ENCODE measurements around the gene ACBD6. TPM values are rescaled to one million over a fixed set of nuclear protein-coding genes. Genes with fewer than 3 reads are reported as not detected.

ACBD6 gene
- total and polyA plus RNA-seq, 10 of the 15 experiments (the other 5 are each of a cell fraction or from before 2014, with no cell fraction given): 15.0 to 67.3 (median 55.0) TPM

- BruUV-seq (replicated peaks): no TSS peak
- RAD21 ChIA-PET (ENCODE audit: unreplicated experiment): no interaction called here
- Histone ChIP-seq H3K36me3 (ENCODE audit: control insufficient read depth in 2 of 2, insufficient read depth in 2 of 2, low read length in 1 of 2) (peaks cover 2 to 8% of the 10 kb centered on the region in 2 experiments; a peak in 2 of 4 replicates), H3K4me2 (ENCODE audit: control insufficient read depth, insufficient read depth) (no peak overlapping the region), H3K4me1 (ENCODE audit: control insufficient read depth, insufficient read depth, low read length) (no peaks in the 10 kb centered on the region), H3K27ac (ENCODE audit: control insufficient read depth, insufficient read depth) (no peak overlapping the region), H3K9me3 (replicated peaks; ENCODE audit: control insufficient read depth, insufficient read depth, low read length) (no peaks in the 10 kb centered on the region), H3K4me3 (no peak overlapping the region), H4K20me1 (ENCODE audit: control insufficient read depth, insufficient read depth) (no peaks in the 10 kb centered on the region), H3K9ac (ENCODE audit: control insufficient read depth, insufficient read depth, low read length) (no peak overlapping the region), H2AFZ (ENCODE audit: control insufficient read depth, low read depth, low read length) (no peak overlapping the region), H3K27me3 (replicated peaks in 1 of 2; ENCODE audit: control insufficient read depth in 2 of 2, insufficient read depth in 2 of 2, low read length in 1 of 2) (no peaks in the 10 kb centered on the region), H3K79me2 (ENCODE audit: control insufficient read depth, insufficient read depth, low read length) (no peaks in the 10 kb centered on the region)
- DNase-seq (ENCODE audit: low read depth, low spot score) (no peak), FAIRE-seq (no peak), ATAC-seq (no peak)
- POLR2A ChIA-PET: no interaction called here
- SMC1A ChIA-PET (ENCODE audit: uncharacterized antibody, unreplicated experiment): no interaction called here
- in situ Hi-C loops (cut with MboI) (no loop called here), intact Hi-C loops (cut with micrococcal nuclease; ENCODE audit: unreplicated experiment) (no loop called here)
- CTCF ChIA-PET: interaction anchor here (1.0 to 1.1 kb wide), 2 partner anchors 207 to 212 kb away, joined by 3 to 5 read pairs; no protein-coding TSS in a partner anchor
- TF ChIP-seq ZNF207 (IDR thresholded peaks at IDR 0.05; ENCODE audit: borderline replicate concordance): no peak
- TF ChIP-seq EGR1 (IDR thresholded peaks at IDR 0.05; ENCODE audit: borderline replicate concordance in 1 of 2, low read depth in 2 of 2, low read length in 2 of 2): no peak
- TF ChIP-seq HDAC6 (IDR thresholded peaks at IDR 0.05; ENCODE audit: unreplicated experiment): no peak
- TF ChIP-seq SMAD5 (IDR thresholded peaks at IDR 0.05; ENCODE audit: low read depth): no peak
- no peak for TF ChIP-seq USF2 (IDR thresholded peaks at IDR 0.05; ENCODE audit: borderline replicate concordance, low read depth, low read length)
- TF ChIP-seq ASH2L (IDR thresholded peaks at IDR 0.05; ENCODE audit: borderline replicate concordance, low read depth): no peak
- no peak for TF ChIP-seq NFYA (IDR thresholded peaks at IDR 0.05; ENCODE audit: borderline replicate concordance, low read depth, low read length)
- no peak for TF ChIP-seq POLR2AphosphoS2 (IDR thresholded peaks at IDR 0.05; ENCODE audit: low read depth, low read length)
- no peak for TF ChIP-seq HDAC2 (IDR thresholded peaks at IDR 0.05)
- 69% methylated on average over 8 of the region's 8 CpGs for WGBS (ENCODE audit: insufficient coverage, insufficient replicate concordance, low lambda C conversion rate, missing lambda C conversion rate)
Observed at GRCh38 chr1:180270530-180271271, 231.7 kb downstream of the ACBD6 start.

All from GM12878 (cell line).